ENCODE results near the gene CCND3. TPM values are rescaled to one million over a fixed set of nuclear protein-coding genes. Genes with fewer than 3 reads are reported as not detected.

Gene CCND3
- total RNA-seq (100 to 1,000 TPM in 8 of 9 donors, 10 to 100 TPM in 1; 85.9 to 309 (median 166) TPM), polyA plus RNA-seq (100 to 1,000 TPM in 2 of 3 donors, 10 to 100 TPM in 1; 86.3 to 163 (median 135) TPM)
- long read RNA-seq, donor 1, transcript CCND3-203 (5 exons, 2,085 nt) = major isoform, 109 of 181 reads
- long read RNA-seq, donor 1, partial matches to known transcripts = 68 of 181 reads
- long read RNA-seq, donor 1, other reads (novel, unspliced or antisense) = 0 of 181 reads
- long read RNA-seq, donor 2, transcript CCND3-203 (5 exons, 2,085 nt) = major isoform, 117 of 191 reads
- long read RNA-seq, donor 2, partial matches to known transcripts = 70 of 191 reads
- long read RNA-seq, donor 2, other reads (novel, unspliced or antisense) = 0 of 191 reads
- long read RNA-seq, donor 3, transcript CCND3-203 (5 exons, 2,085 nt) = major isoform, 57 of 109 reads
- long read RNA-seq, donor 3, partial matches to known transcripts = 48 of 109 reads
- long read RNA-seq, donor 3, other reads (novel, unspliced or antisense) = 0 of 109 reads
- long read RNA-seq, donor 4, transcript CCND3-205 (4 exons, 1,843 nt) = minor isoform, 6 of 163 reads
- long read RNA-seq, donor 4, transcript CCND3-203 (5 exons, 2,085 nt) = major isoform, 129 of 163 reads
- long read RNA-seq, donor 4, partial matches to known transcripts = 14 of 163 reads
- long read RNA-seq, donor 4, other reads (novel, unspliced or antisense) = 6 of 163 reads
- long read RNA-seq, donor 5, transcript CCND3-201 (5 exons, 2,233 nt) = minor isoform, 7 of 511 reads
- long read RNA-seq, donor 5, transcript CCND3-205 (4 exons, 1,843 nt) = minor isoform, 16 of 511 reads
- long read RNA-seq, donor 5, transcript CCND3-202 (5 exons, 2,133 nt) = minor isoform, 20 of 511 reads
- long read RNA-seq, donor 5, transcript CCND3-203 (5 exons, 2,085 nt) = major isoform, 434 of 511 reads
- long read RNA-seq, donor 5, partial matches to known transcripts = 13 of 511 reads
- long read RNA-seq, donor 5, other reads (novel, unspliced or antisense) = 20 of 511 reads
- long read RNA-seq, donor 6, transcript CCND3-203 (5 exons, 2,085 nt) = major isoform, 87 of 114 reads
- long read RNA-seq, donor 6, transcript CCND3-202 (5 exons, 2,133 nt) = minor isoform, 5 of 114 reads
- long read RNA-seq, donor 6, partial matches to known transcripts = 3 of 114 reads
- long read RNA-seq, donor 6, other reads (novel, unspliced or antisense) = 15 of 114 reads
- long read RNA-seq, donor 7, transcript CCND3-203 (5 exons, 2,085 nt) = major isoform, 58 of 76 reads
- long read RNA-seq, donor 7, partial matches to known transcripts = 13 of 76 reads
- long read RNA-seq, donor 7, other reads (novel, unspliced or antisense) = 0 of 76 reads
- long read RNA-seq, donor 8, transcript CCND3-203 (5 exons, 2,085 nt) = major isoform, 156 of 228 reads
- long read RNA-seq, donor 8, partial matches to known transcripts = 66 of 228 reads
- long read RNA-seq, donor 8, other reads (novel, unspliced or antisense) = 0 of 228 reads
- long read RNA-seq, donor 9, transcript CCND3-203 (5 exons, 2,085 nt) = major isoform, 62 of 123 reads
- long read RNA-seq, donor 9, partial matches to known transcripts = 59 of 123 reads
- long read RNA-seq, donor 9, other reads (novel, unspliced or antisense) = 0 of 123 reads
- long read RNA-seq, donor 10, transcript CCND3-203 (5 exons, 2,085 nt) = major isoform, 70 of 95 reads
- long read RNA-seq, donor 10, partial matches to known transcripts = 24 of 95 reads
- long read RNA-seq, donor 10, other reads (novel, unspliced or antisense) = 0 of 95 reads

GRCh38 chr6:41941280-41942066, at the start of gene CCND3:
Gene CCND3, minus strand, starts transcription at chr6:41941808. Its CDS starts 159 bp downstream, at chr6:41941649.
- peak; percentile 93 to 96 (median 94) for DNase-seq
- H3K36me3 ChIP-seq (replicated peaks in 1 of 2) = peaks cover 0 to 4% of the 10 kb centered on the region in 2 donors
- H3K27me3 ChIP-seq = no peaks in the 10 kb centered on the region
- intact Hi-C loops (cut with DNase I) = no loop called here
- peak within 1 kb of the TSS; percentile 69 to 97 (median 84) for H3K27ac ChIP-seq
- TF ChIP-seq CTCF (IDR thresholded peaks at IDR 0.05) (peak in 1 of 6 experiments; percentile 1), POLR2A (IDR thresholded peaks at IDR 0.05) (peak; percentile 62 to 73)
- peak within 1 kb of the TSS; percentile 56 to 88 (median 70) for H3K4me3 ChIP-seq
- H3K9me3 ChIP-seq (replicated peaks in 1 of 3) = no peaks in the 10 kb centered on the region
- 0 to 1% (median 0%) methylated on average over 20 to 87 of the region's 87 CpGs for WGBS, 4 donors
- peaks cover 23 to 59% of the 10 kb centered on the region in 2 donors for H3K4me1 ChIP-seq (replicated peaks in 1 of 2)

GRCh38 chr6:41986339-41986738, 44.7 kb upstream of the CCND3 start:
- no peak for DNase-seq
- no peaks in the 10 kb centered on the region for H3K27me3 ChIP-seq
- H3K36me3 ChIP-seq (replicated peaks in 1 of 2) = no peaks in the 10 kb centered on the region
- H3K27ac ChIP-seq = no peak overlapping the region
- 93 to 99% (median 96%) methylated on average over 2 of the region's 2 CpGs for WGBS, 4 donors
- H3K4me3 ChIP-seq = no peak overlapping the region
- no peaks in the 10 kb centered on the region for H3K4me1 ChIP-seq (replicated peaks in 1 of 2)
- no peaks in the 10 kb centered on the region for H3K9me3 ChIP-seq (replicated peaks in 1 of 3)
- intact Hi-C loops (cut with DNase I) = no loop called here
- no peak for TF ChIP-seq CTCF (IDR thresholded peaks at IDR 0.05)
- TF ChIP-seq POLR2A (IDR thresholded peaks at IDR 0.05) = no peak

GRCh38 chr6:41984623-41985022, 43.0 kb upstream of the CCND3 start:
- Histone ChIP-seq H3K27ac (no peak overlapping the region), H3K4me3 (no peak overlapping the region), H3K4me1 (replicated peaks in 1 of 2) (no peaks in the 10 kb centered on the region), H3K36me3 (replicated peaks in 1 of 2) (no peaks in the 10 kb centered on the region), H3K9me3 (replicated peaks in 1 of 3) (no peaks in the 10 kb centered on the region), H3K27me3 (no peaks in the 10 kb centered on the region)
- WGBS, 4 donors = 64 to 67% (median 66%) methylated on average over 4 of the region's 4 CpGs
- no peak for DNase-seq
- TF ChIP-seq POLR2A (IDR thresholded peaks at IDR 0.05) = no peak
- no peak for TF ChIP-seq CTCF (IDR thresholded peaks at IDR 0.05)
- intact Hi-C loops (cut with DNase I) = no loop called here

Data from adrenal gland (tissue), 19 donors.